WTC11 (cell line): ENCODE results near the gene ATP6V1G2. TPM values are rescaled to one million over a fixed set of nuclear protein-coding genes. Genes with fewer than 3 reads are reported as not detected.

Experiments used
- ATAC-seq: fragments of 200-7000 bp; cut with Tn5 transposase; 2 replicates; pipeline ENCODE4 v1.10.0; 2021; ENCODE audit warnings: mild to moderate bottlenecking, moderate library complexity
- CTCF ChIA-PET: fragments of 300-600 bp; sonication (Branson Sonifier 250); formaldehyde crosslinking; loops from one replicate; lab custom pipeline; 2021; ENCODE audit warnings: antibody characterized with exemption; lab: Charles Lee
- POLR2A ChIA-PET: fragments of 350-600 bp; sonication (Branson Sonifier 250); formaldehyde crosslinking; loops from one replicate; lab custom pipeline; 2021; ENCODE audit warnings: antibody characterized with exemption; lab: Charles Lee
- DNase-seq: peaks from one replicate; pipeline ENCODE4 v3.0.0; 2021; ENCODE audit warnings: low spot score
- H3K27ac Mint-ChIP-seq: 2 replicates; pipeline ENCODE4 v1.8.0; 2021; ENCODE audit warnings: mixed read lengths
- H3K27me3 Mint-ChIP-seq: 2 replicates; pipeline ENCODE4 v1.8.0; 2021; ENCODE audit warnings: low read depth, mild to moderate bottlenecking, moderate library complexity, mixed read lengths
- H3K36me3 Mint-ChIP-seq: 2 replicates; pipeline ENCODE4 v1.8.0; 2021; ENCODE audit warnings: mixed read lengths
- H3K4me1 Mint-ChIP-seq: 2 replicates; pipeline ENCODE4 v1.8.0; 2022; ENCODE audit warnings: mixed read lengths
- H3K4me3 Mint-ChIP-seq: 2 replicates; pipeline ENCODE4 v1.8.0; 2021; ENCODE audit warnings: mild to moderate bottlenecking, moderate library complexity, mixed read lengths
- H3K9me3 Mint-ChIP-seq: 2 replicates; pipeline ENCODE4 v1.8.0; 2021; ENCODE audit warnings: mixed read lengths
- ARID4B ChIP-seq: sonication (generic); formaldehyde crosslinking; IDR thresholded peaks from 2 replicates; pipeline ENCODE4 v1.8.0; 2023; ENCODE audit warnings: missing genetic modification reagents, mild to moderate bottlenecking, borderline replicate concordance
- CTCF ChIP-seq: fragments of 200-600 bp; IDR thresholded peaks from 2 replicates; pipeline ENCODE4 v1.8.0; 2022; ENCODE audit warnings: antibody characterized with exemption
- E2F5 ChIP-seq: sonication (generic); formaldehyde crosslinking; IDR thresholded peaks from 2 replicates; pipeline ENCODE4 v1.8.1; 2022; ENCODE audit warnings: mild to moderate bottlenecking, moderate library complexity, missing genetic modification reagents
- FOXK1 ChIP-seq: sonication (generic); formaldehyde crosslinking; IDR thresholded peaks from 2 replicates; pipeline ENCODE4 v1.8.0; 2022; ENCODE audit warnings: mild to moderate bottlenecking, moderate library complexity, missing genetic modification reagents
- GRHL2 ChIP-seq: fragments of 250-450 bp; sonication (Bioruptor Pico); IDR thresholded peaks from 2 replicates; pipeline ENCODE4 v1.8.0; 2022; ENCODE audit warnings: mild to moderate bottlenecking, moderate library complexity; ENCODE audit not compliant: insufficient replicate concordance, severe bottlenecking
- NFATC4 ChIP-seq: fragments of 250-450 bp; sonication (Bioruptor Pico); IDR thresholded peaks from 2 replicates; pipeline ENCODE4 v1.9.0; 2021; ENCODE audit warnings: mild to moderate bottlenecking
- PRDM15 ChIP-seq: sonication (generic); formaldehyde crosslinking; IDR thresholded peaks from 2 replicates; pipeline ENCODE4 v1.8.0; 2022; ENCODE audit warnings: missing genetic modification reagents
- TP53 ChIP-seq: sonication (generic); formaldehyde crosslinking; IDR thresholded peaks from 2 replicates; pipeline ENCODE4 v1.8.1; 2023; ENCODE audit warnings: mild to moderate bottlenecking, missing genetic modification reagents
- ZNF219 ChIP-seq: sonication (generic); formaldehyde crosslinking; IDR thresholded peaks from 2 replicates; pipeline ENCODE4 v1.8.0; 2023; ENCODE audit warnings: missing genetic modification reagents, mild to moderate bottlenecking, borderline replicate concordance
- ZNF263 ChIP-seq: sonication (generic); formaldehyde crosslinking; IDR thresholded peaks from 2 replicates; pipeline ENCODE4 v1.8.1; 2022; ENCODE audit warnings: low read depth, mild to moderate bottlenecking, moderate library complexity, missing genetic modification reagents
- ZNF396 ChIP-seq: fragments of 250-450 bp; sonication (Bioruptor Pico); IDR thresholded peaks from 2 replicates; pipeline ENCODE4 v1.8.0; 2021; ENCODE audit warnings: mild to moderate bottlenecking, moderate library complexity, borderline replicate concordance
- ZSCAN18 ChIP-seq: fragments of 250-450 bp; sonication (Bioruptor Pico); IDR thresholded peaks from 2 replicates; pipeline ENCODE4 v2.1.2; 2022; ENCODE audit warnings: mild to moderate bottlenecking, moderate library complexity
- total RNA-seq: library from RNA; stranded (reverse); gene quantifications from 3 replicates; pipeline ENCODE4 v1.2.3, GENCODE V29; 2021
- TF ChIP-seq, protein P1 (sequence below): sonication (generic); formaldehyde crosslinking; IDR thresholded peaks from 2 replicates; pipeline ENCODE4 v1.8.1; 2023; ENCODE audit warnings: mild to moderate bottlenecking, moderate library complexity, missing genetic modification reagents

The ATP6V1G2 gene
- total RNA-seq, 1 experiment from 2014 or later: 4.0 TPM

DNA sequence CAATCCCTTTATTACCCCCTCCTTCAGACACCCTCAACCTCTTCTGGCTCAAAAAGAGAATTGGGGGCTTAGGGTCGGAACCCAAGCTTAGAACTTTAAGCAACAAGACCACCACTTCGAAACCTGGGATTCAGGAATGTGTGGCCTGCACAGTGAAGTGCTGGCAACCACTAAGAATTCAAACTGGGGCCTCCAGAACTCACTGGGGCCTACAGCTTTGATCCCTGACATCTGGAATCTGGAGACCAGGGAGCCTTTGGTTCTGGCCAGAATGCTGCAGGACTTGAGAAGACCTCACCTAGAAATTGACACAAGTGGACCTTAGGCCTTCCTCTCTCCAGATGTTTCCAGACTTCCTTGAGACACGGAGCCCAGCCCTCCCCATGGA lies 31.2 kb upstream of the ATP6V1G2 start:
- POLR2A ChIA-PET: no interaction called here
- no peaks in the 10 kb centered on the region for H3K36me3 Mint-ChIP-seq
- DNase-seq (no peak), ATAC-seq (no peak)
- H3K9me3 Mint-ChIP-seq: no peaks in the 10 kb centered on the region
- no peak overlapping the region for H3K27ac Mint-ChIP-seq
- H3K4me1 Mint-ChIP-seq: peaks cover 46% of the 10 kb centered on the region
- CTCF ChIA-PET: interaction anchor here (1.5 to 15.1 kb wide), 3 partner anchors 20 to 31 kb away, joined by 6 to 293 read pairs (median 13); partner anchors contain the start of genes ATP6V1G2 and NCR3
- no peak overlapping the region for H3K4me3 Mint-ChIP-seq
- H3K27me3 Mint-ChIP-seq: peaks cover 60% of the 10 kb centered on the region
- TF ChIP-seq E2F5 (CRISPR knock-in tag): no peak
- no peak for TF ChIP-seq GRHL2
- TF ChIP-seq ARID4B (CRISPR knock-in tag): no peak
- TF ChIP-seq TP53 (CRISPR knock-in tag): no peak
- TF ChIP-seq ZNF396 (CRISPR knock-in tag): no peak
- TF ChIP-seq PRDM15 (CRISPR knock-in tag): no peak
- TF ChIP-seq ZNF219 (CRISPR knock-in tag): no peak
- TF ChIP-seq, protein P1, sequence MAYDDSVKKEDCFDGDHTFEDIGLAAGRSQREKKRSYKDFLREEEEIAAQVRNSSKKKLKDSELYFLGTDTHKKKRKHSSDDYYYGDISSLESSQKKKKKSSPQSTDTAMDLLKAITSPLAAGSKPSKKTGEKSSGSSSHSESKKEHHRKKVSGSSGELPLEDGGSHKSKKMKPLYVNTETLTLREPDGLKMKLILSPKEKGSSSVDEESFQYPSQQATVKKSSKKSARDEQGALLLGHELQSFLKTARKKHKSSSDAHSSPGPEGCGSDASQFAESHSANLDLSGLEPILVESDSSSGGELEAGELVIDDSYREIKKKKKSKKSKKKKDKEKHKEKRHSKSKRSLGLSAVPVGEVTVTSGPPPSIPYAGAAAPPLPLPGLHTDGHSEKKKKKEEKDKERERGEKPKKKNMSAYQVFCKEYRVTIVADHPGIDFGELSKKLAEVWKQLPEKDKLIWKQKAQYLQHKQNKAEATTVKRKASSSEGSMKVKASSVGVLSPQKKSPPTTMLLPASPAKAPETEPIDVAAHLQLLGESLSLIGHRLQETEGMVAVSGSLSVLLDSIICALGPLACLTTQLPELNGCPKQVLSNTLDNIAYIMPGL (CRISPR knock-in tag): no peak
- TF ChIP-seq ZSCAN18 (CRISPR knock-in tag): no peak
- no peak for TF ChIP-seq FOXK1 (CRISPR knock-in tag)
- no peak for TF ChIP-seq ZNF263 (CRISPR knock-in tag)
- no peak for TF ChIP-seq NFATC4 (CRISPR knock-in tag)
- no peak for TF ChIP-seq CTCF
